Esophagus muscularis mucosa (tissue), 4 donors: ENCODE measurements around the gene TTBK2.

Source experiments
- EP300 ChIP-seq: sonication (generic); formaldehyde crosslinking; IDR thresholded peaks from one replicate; pipeline ENCODE4 v1.6.1; 2017; ENCODE audit warnings: antibody characterized with exemption
- POLR2A ChIP-seq: fragments of 450-650 bp; IDR thresholded peaks from one replicate; pipeline ENCODE4 v1.6.1; 2017; ENCODE audit warnings: antibody characterized with exemption, moderate library complexity, mild to moderate bottlenecking, low read depth
- POLR2AphosphoS5 ChIP-seq, 2 donors: sonication (generic); formaldehyde crosslinking; IDR thresholded peaks; one replicate each; pipeline ENCODE4 v1.6.1; 2017; ENCODE audit warnings: antibody characterized with exemption in 2 of 2
- TF ChIP-seq, protein P1 (sequence below), 3 experiments: fragments of 200-600 bp in 2 of 3; fragments of 450-650 bp in 1 of 3; sonication (generic) in 2 of 3; IDR thresholded peaks; one replicate each; pipeline ENCODE4 v1.5.1; 2017 to 2019; ENCODE audit warnings: antibody characterized with exemption in 3 of 3, mild to moderate bottlenecking in 2 of 3, moderate library complexity in 1 of 3

DNA sequence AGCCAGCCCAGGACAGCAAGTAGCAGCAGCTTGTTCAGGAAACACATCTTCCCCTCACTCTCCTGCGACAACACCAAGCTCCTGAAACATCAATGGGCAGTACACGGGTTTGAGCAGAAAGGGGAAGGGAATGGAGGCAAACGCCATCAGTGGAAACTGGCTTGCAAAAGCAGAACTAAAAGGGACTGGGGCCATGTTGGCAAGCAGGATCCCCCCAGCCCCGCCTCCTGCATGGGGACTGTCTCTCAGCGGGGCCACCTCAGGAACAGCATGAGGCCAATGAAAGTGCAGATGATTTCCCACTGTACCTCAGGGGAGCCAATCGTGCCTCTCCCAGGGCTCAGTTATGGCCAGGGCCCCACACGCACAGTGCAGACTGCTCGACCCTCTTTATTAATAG is 190.4 kb downstream of the TTBK2 start:
- TF ChIP-seq, protein P1, sequence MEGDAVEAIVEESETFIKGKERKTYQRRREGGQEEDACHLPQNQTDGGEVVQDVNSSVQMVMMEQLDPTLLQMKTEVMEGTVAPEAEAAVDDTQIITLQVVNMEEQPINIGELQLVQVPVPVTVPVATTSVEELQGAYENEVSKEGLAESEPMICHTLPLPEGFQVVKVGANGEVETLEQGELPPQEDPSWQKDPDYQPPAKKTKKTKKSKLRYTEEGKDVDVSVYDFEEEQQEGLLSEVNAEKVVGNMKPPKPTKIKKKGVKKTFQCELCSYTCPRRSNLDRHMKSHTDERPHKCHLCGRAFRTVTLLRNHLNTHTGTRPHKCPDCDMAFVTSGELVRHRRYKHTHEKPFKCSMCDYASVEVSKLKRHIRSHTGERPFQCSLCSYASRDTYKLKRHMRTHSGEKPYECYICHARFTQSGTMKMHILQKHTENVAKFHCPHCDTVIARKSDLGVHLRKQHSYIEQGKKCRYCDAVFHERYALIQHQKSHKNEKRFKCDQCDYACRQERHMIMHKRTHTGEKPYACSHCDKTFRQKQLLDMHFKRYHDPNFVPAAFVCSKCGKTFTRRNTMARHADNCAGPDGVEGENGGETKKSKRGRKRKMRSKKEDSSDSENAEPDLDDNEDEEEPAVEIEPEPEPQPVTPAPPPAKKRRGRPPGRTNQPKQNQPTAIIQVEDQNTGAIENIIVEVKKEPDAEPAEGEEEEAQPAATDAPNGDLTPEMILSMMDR (IDR thresholded peaks at IDR 0.05), result no peak
- no peak for TF ChIP-seq POLR2AphosphoS5 (IDR thresholded peaks at IDR 0.05)
- TF ChIP-seq POLR2A, result no peak
- no peak for TF ChIP-seq EP300
